ENCODE measurements around the gene IGF2.

Gene IGF2

DNA sequence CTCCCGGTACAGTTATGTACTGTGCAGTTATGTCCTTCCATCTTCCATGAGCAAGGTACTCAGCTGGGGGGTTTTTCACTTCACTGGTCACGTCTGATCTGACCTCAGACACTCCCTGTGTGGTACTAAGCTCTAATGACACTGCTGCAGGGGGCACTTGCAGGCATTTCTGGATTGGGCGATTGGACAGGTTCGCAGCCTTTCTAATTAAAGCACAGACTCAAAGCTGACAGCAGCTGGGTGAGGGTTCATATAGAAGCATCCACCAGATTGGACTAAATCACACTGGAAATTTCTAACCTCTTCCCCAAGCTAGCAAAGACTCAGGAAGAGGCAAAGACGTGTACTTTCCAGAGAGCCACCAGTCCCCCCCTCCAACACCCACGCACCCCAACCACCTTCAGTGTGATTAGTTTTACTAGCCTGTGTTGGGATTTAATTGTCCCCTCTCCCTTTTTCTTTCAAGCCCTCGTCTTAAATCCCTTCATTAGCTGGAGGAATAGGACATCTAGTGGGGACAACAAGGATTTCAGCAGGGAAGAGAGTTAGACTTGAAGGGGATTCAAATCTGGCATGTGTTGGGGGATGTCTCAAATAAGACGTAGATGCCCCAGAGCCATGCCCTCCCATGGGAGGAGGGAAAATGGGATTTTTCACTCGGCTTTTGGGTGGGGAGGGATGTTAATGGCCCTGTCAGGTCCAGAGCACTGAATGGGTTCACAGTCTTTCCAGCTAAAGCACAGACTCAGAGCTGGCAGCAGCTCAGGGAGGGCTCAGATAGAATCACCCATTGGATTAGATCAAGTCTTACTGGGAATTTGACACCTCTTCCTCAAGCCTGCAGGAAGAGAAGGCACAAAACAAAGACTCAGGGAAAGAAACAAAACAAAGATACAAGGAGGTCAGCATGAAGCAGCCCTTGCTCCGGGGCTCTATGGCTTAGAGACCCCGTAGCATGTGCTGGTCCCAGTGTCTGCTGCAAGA lies 11.0 kb upstream of the IGF2 start:
- H3K27ac ChIP-seq (ENCODE audit: low read depth, low read length): no peak overlapping the region
- no peak overlapping the region for H3K4ac ChIP-seq (ENCODE audit: low read depth, low read length)
- no peak overlapping the region for H3K14ac ChIP-seq (ENCODE audit: low read length)
- peak overlapping the region; percentile 14 for H3K9ac ChIP-seq (ENCODE audit: low read length)
- H2AFZ ChIP-seq (ENCODE audit: insufficient read depth, low read length, poor library complexity): no peak overlapping the region
- H3K79me1 ChIP-seq (ENCODE audit: low read length): peaks cover 5% of the 10 kb centered on the region
- DNase-seq: peak in 1 of 2 donors; percentile 58
- no peak overlapping the region for H3K4me2 ChIP-seq (ENCODE audit: low read length)
- no CpG with 5 or more reads among the region's 11 CpGs for WGBS (ENCODE audit: extremely low coverage, insufficient coverage, insufficient read length)
- H3K23ac ChIP-seq (ENCODE audit: low read length): no peak overlapping the region
- H4K91ac ChIP-seq (ENCODE audit: low read depth, low read length): no peak overlapping the region
- no peak overlapping the region for H4K8ac ChIP-seq (ENCODE audit: low read depth, low read length)
- no peak overlapping the region for H2BK120ac ChIP-seq (ENCODE audit: insufficient read depth, low read length, poor library complexity)
- no peak overlapping the region for H2BK5ac ChIP-seq (ENCODE audit: low read depth, low read length, poor library complexity)
- H3K9me3 ChIP-seq (ENCODE audit: insufficient read depth, low read depth, low read length): peaks cover 3% of the 10 kb centered on the region
- no peak overlapping the region for H3K18ac ChIP-seq (ENCODE audit: low read length)
- H3K79me2 ChIP-seq (ENCODE audit: control insufficient read depth, insufficient read depth, low read length, poor library complexity): no peaks in the 10 kb centered on the region
- H3K4me1 ChIP-seq (ENCODE audit: control insufficient read depth in 1 of 2, insufficient read depth in 2 of 2, low read length in 2 of 2): peaks cover 0 to 2% of the 10 kb centered on the region in 2 experiments
- no peak overlapping the region for H3K4me3 ChIP-seq (ENCODE audit: low read depth, low read length)
- no peak overlapping the region for H2BK12ac ChIP-seq (ENCODE audit: low read length)
- H3K27me3 ChIP-seq (ENCODE audit: insufficient read depth, low read length): peaks cover 12% of the 10 kb centered on the region
- no peak overlapping the region for H2AK5ac ChIP-seq (ENCODE audit: low read length)
- no peak overlapping the region for H4K12ac ChIP-seq (ENCODE audit: low read depth, low read length)
- no peaks in the 10 kb centered on the region for H3K36me3 ChIP-seq (ENCODE audit: control insufficient read depth in 1 of 2, insufficient read depth in 2 of 2, low read length in 2 of 2)

DNA sequence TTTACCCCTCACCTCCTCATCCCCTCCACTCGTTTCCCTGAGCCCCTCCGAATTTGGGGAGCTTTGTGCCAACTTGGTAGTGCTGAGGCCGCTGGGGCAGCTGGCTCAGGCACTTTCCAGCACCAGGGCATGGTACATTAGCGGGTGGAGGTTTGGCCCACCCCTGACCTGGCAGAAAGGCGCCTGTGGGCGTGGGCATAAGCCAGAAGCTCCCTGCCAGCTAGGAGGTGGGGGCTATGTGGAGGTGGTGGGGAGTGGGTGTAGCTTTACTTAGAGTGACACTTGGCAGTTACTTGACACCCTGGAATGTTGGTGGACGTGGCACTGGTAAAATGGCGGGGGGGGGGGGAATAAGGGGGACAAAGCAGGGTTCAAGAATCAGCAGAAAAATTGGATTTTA lies 10.3 kb upstream of the IGF2 start:
- Histone ChIP-seq H3K36me3 (ENCODE audit: control insufficient read depth in 1 of 2, insufficient read depth in 2 of 2, low read length in 2 of 2) (no peaks in the 10 kb centered on the region), H3K23ac (ENCODE audit: low read length) (peak overlapping the region; percentile 45), H2BK5ac (ENCODE audit: low read depth, low read length, poor library complexity) (no peak overlapping the region), H4K91ac (ENCODE audit: low read depth, low read length) (peak overlapping the region; percentile 60), H4K8ac (ENCODE audit: low read depth, low read length) (no peak overlapping the region), H2BK120ac (ENCODE audit: insufficient read depth, low read length, poor library complexity) (no peak overlapping the region), H3K9ac (ENCODE audit: low read length) (no peak overlapping the region), H3K4ac (ENCODE audit: low read depth, low read length) (no peak overlapping the region), H3K27me3 (ENCODE audit: insufficient read depth, low read length) (peaks cover 18% of the 10 kb centered on the region), H3K9me3 (ENCODE audit: insufficient read depth, low read depth, low read length) (peaks cover 3% of the 10 kb centered on the region), H3K4me2 (ENCODE audit: low read length) (no peak overlapping the region), H3K79me2 (ENCODE audit: control insufficient read depth, insufficient read depth, low read length, poor library complexity) (no peaks in the 10 kb centered on the region), H3K4me3 (ENCODE audit: low read depth, low read length) (no peak overlapping the region), H3K18ac (ENCODE audit: low read length) (no peak overlapping the region), H3K79me1 (ENCODE audit: low read length) (peaks cover 5% of the 10 kb centered on the region), H2BK12ac (ENCODE audit: low read length) (peak overlapping the region; percentile 24), H3K27ac (ENCODE audit: low read depth, low read length) (no peak overlapping the region), H3K4me1 (ENCODE audit: control insufficient read depth in 1 of 2, insufficient read depth in 2 of 2, low read length in 2 of 2) (peaks cover 0 to 2% of the 10 kb centered on the region in 2 experiments), H2AFZ (ENCODE audit: insufficient read depth, low read length, poor library complexity) (no peak overlapping the region), H4K12ac (ENCODE audit: low read depth, low read length) (no peak overlapping the region), H2AK5ac (ENCODE audit: low read length) (peak overlapping the region; percentile 43), H3K14ac (ENCODE audit: low read length) (no peak overlapping the region)
- WGBS (ENCODE audit: extremely low coverage, insufficient coverage, insufficient read length): no CpG with 5 or more reads among the region's 8 CpGs
- no peak for DNase-seq

DNA sequence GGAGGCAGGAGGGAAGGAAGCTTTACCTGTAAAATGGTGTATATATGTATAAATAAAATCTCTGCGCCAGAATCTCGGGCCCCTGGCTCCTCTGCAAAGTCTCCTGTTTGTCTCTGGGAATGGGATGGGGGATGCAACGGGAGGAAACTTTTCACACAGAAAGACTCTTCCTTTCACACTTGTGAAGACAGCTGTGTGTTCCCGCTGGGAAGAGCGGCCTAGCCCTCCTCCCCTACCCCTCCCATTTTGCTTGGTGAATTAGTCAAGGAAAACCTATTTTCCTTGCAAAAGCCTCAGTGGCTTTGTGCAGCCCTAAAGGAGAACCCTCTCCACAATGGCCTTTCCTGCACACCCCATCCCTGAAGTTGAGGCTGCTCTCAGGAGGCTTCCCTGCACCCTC lies 9.4 kb upstream of the IGF2 start:
- Histone ChIP-seq H3K4me2 (ENCODE audit: low read length) (no peak overlapping the region), H3K4ac (ENCODE audit: low read depth, low read length) (no peak overlapping the region), H4K12ac (ENCODE audit: low read depth, low read length) (no peak overlapping the region), H3K79me2 (ENCODE audit: control insufficient read depth, insufficient read depth, low read length, poor library complexity) (no peaks in the 10 kb centered on the region), H3K27me3 (ENCODE audit: insufficient read depth, low read length) (peaks cover 27% of the 10 kb centered on the region), H2BK12ac (ENCODE audit: low read length) (no peak overlapping the region), H2AK5ac (ENCODE audit: low read length) (no peak overlapping the region), H3K9me3 (ENCODE audit: insufficient read depth, low read depth, low read length) (peaks cover 3% of the 10 kb centered on the region), H3K27ac (ENCODE audit: low read depth, low read length) (no peak overlapping the region), H2AFZ (ENCODE audit: insufficient read depth, low read length, poor library complexity) (no peak overlapping the region), H4K8ac (ENCODE audit: low read depth, low read length) (no peak overlapping the region), H3K9ac (ENCODE audit: low read length) (no peak overlapping the region), H3K36me3 (ENCODE audit: control insufficient read depth in 1 of 2, insufficient read depth in 2 of 2, low read length in 2 of 2) (no peaks in the 10 kb centered on the region), H3K14ac (ENCODE audit: low read length) (no peak overlapping the region), H4K91ac (ENCODE audit: low read depth, low read length) (no peak overlapping the region), H3K4me3 (ENCODE audit: low read depth, low read length) (no peak overlapping the region), H3K23ac (ENCODE audit: low read length) (no peak overlapping the region), H3K18ac (ENCODE audit: low read length) (no peak overlapping the region), H2BK120ac (ENCODE audit: insufficient read depth, low read length, poor library complexity) (no peak overlapping the region), H3K4me1 (ENCODE audit: control insufficient read depth in 1 of 2, insufficient read depth in 2 of 2, low read length in 2 of 2) (peaks cover 0 to 5% of the 10 kb centered on the region in 2 experiments), H3K79me1 (ENCODE audit: low read length) (peaks cover 8% of the 10 kb centered on the region), H2BK5ac (ENCODE audit: low read depth, low read length, poor library complexity) (no peak overlapping the region)
- no peak for DNase-seq
- WGBS (ENCODE audit: extremely low coverage, insufficient coverage, insufficient read length): no CpG with 5 or more reads among the region's 5 CpGs

DNA sequence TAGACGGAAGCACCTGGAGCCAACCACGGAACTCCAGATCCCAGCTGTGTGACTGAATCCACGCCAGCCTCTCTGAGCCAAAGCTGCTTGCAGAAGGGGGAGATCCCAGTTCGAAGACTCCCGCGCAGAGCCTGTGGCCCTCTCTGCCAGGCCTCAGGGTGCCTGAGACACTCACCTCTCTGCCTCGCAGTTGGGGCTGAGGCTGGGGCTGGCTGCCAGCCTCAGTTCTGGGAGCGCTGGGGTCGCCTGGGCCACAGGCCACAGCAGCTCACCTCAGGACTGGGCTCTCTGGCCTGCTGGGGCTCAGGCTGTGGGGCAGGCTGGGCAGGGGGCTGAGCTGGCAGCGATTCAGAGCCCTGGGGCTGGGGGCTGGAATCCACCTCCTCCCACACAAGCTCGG lies 8.2 kb upstream of the IGF2 start:
- peak overlapping the region; percentile 48 for H4K91ac ChIP-seq (ENCODE audit: low read depth, low read length)
- H3K4ac ChIP-seq (ENCODE audit: low read depth, low read length): no peak overlapping the region
- H3K4me1 ChIP-seq (ENCODE audit: control insufficient read depth in 1 of 2, insufficient read depth in 2 of 2, low read length in 2 of 2): peaks cover 4 to 5% of the 10 kb centered on the region in 2 experiments
- H2AK5ac ChIP-seq (ENCODE audit: low read length): peak overlapping the region; percentile 34
- H3K18ac ChIP-seq (ENCODE audit: low read length): no peak overlapping the region
- H3K14ac ChIP-seq (ENCODE audit: low read length): peak overlapping the region; percentile 36
- no peak overlapping the region for H3K4me3 ChIP-seq (ENCODE audit: low read depth, low read length)
- H3K79me2 ChIP-seq (ENCODE audit: control insufficient read depth, insufficient read depth, low read length, poor library complexity): no peaks in the 10 kb centered on the region
- DNase-seq: no peak
- H3K79me1 ChIP-seq (ENCODE audit: low read length): peaks cover 10% of the 10 kb centered on the region
- H2BK120ac ChIP-seq (ENCODE audit: insufficient read depth, low read length, poor library complexity): no peak overlapping the region
- H2BK5ac ChIP-seq (ENCODE audit: low read depth, low read length, poor library complexity): no peak overlapping the region
- H2AFZ ChIP-seq (ENCODE audit: insufficient read depth, low read length, poor library complexity): no peak overlapping the region
- no peak overlapping the region for H3K4me2 ChIP-seq (ENCODE audit: low read length)
- peaks cover 36% of the 10 kb centered on the region for H3K27me3 ChIP-seq (ENCODE audit: insufficient read depth, low read length)
- H3K23ac ChIP-seq (ENCODE audit: low read length): no peak overlapping the region
- H4K12ac ChIP-seq (ENCODE audit: low read depth, low read length): no peak overlapping the region
- no CpG with 5 or more reads among the region's 11 CpGs for WGBS (ENCODE audit: extremely low coverage, insufficient coverage, insufficient read length)
- peak overlapping the region; percentile 51 for H2BK12ac ChIP-seq (ENCODE audit: low read length)
- no peak overlapping the region for H4K8ac ChIP-seq (ENCODE audit: low read depth, low read length)
- H3K36me3 ChIP-seq (ENCODE audit: control insufficient read depth in 1 of 2, insufficient read depth in 2 of 2, low read length in 2 of 2): no peaks in the 10 kb centered on the region
- H3K9ac ChIP-seq (ENCODE audit: low read length): no peak overlapping the region
- H3K9me3 ChIP-seq (ENCODE audit: insufficient read depth, low read depth, low read length): peaks cover 3% of the 10 kb centered on the region
- H3K27ac ChIP-seq (ENCODE audit: low read depth, low read length): no peak overlapping the region

All from trophoblast cell (in vitro differentiated cells and primary cell).